ENCODE results near the gene PSKH1. TPM values are rescaled to one million over a fixed set of nuclear protein-coding genes. Genes with fewer than 3 reads are reported as not detected.

The PSKH1 gene
- total and polyA plus RNA-seq, 2 experiments from 2014 or later, result 11.5 to 23.6 TPM

DNA sequence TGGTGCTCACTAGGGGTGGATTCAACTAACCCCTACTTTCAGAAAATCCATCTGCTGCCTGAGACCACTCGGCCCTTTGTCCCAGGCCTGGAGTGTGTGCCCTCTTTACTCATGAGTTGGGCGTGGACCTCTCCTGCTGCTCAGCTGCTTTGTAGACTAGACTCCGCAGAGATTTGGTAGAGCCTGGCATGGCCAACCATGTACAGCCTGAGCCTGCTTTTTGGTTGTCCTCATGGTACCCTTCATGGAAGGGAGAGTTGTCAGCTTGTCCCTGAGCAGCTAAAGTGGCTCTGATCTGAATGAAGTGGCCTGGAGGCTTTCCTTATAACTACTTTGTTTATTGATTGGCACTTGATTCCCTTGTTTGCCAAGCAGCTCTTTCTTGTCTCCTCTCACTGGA is 18.7 kb upstream of the PSKH1 start:
- H3K4me1 ChIP-seq (ENCODE audit: insufficient read depth), result peaks cover 9% of the 10 kb centered on the region
- 52 to 53% methylated on average over 3 of the region's 3 CpGs for WGBS, 2 experiments (ENCODE audit: low coverage in 1 of 2, low lambda C conversion rate in 2 of 2, missing lambda C conversion rate in 2 of 2)
- TF ChIP-seq EZH2phosphoT487 (IDR thresholded peaks at IDR 0.05; ENCODE audit: insufficient read depth, low read depth), result no peak
- no peak for TF ChIP-seq EZH2 (IDR thresholded peaks at IDR 0.05; ENCODE audit: insufficient read depth, poor library complexity, severe bottlenecking)
- no peak overlapping the region for H2AFZ ChIP-seq
- peak overlapping the region; percentile 71 for H3K27ac ChIP-seq
- H3K36me3 ChIP-seq (ENCODE audit: low read depth), result peaks cover 13% of the 10 kb centered on the region; the same call in 1 of the 2 replicates
- H3K79me2 ChIP-seq (ENCODE audit: insufficient read depth), result peaks cover 50% of the 10 kb centered on the region
- in situ Hi-C loops (cut with MboI), result no loop called here
- peak overlapping the region; percentile 84 for H3K4me2 ChIP-seq (ENCODE audit: unreplicated experiment)
- DNase-seq, result peak; percentile 39
- peak overlapping the region; percentile 78 for H3K4me3 ChIP-seq
- H4K20me1 ChIP-seq (ENCODE audit: insufficient read depth), result no peaks in the 10 kb centered on the region
- H3K9me2 ChIP-seq (ENCODE audit: insufficient read depth), result no peaks in the 10 kb centered on the region
- peaks cover 25% of the 10 kb centered on the region for H3F3A ChIP-seq (ENCODE audit: insufficient read depth)
- H3K27me3 ChIP-seq (replicated peaks; ENCODE audit: insufficient read depth), result no peaks in the 10 kb centered on the region
- peak overlapping the region; percentile 95 for H3K9ac ChIP-seq
- no peaks in the 10 kb centered on the region for H3K9me3 ChIP-seq (ENCODE audit: low read depth)

DNA sequence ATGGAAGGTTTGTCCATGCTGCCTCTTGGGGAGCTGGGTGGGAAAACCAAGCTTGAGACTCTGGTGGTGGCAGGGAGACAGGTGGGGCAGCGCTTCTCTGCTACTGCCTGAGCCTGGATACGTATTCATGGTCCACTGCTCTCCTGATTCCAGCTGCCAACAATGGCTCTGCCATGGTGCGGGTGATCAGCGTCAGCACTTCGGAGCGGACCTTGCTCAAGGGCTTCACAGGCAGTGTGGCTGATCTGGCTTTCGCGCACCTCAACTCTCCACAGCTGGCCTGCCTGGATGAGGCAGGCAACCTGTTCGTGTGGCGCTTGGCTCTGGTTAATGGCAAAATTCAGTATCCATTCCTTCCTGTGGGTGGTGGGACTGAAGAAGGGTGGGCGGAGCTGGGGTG is 16.0 kb upstream of the PSKH1 start:
- no peak overlapping the region for H3K4me2 ChIP-seq (ENCODE audit: unreplicated experiment)
- in situ Hi-C loops (cut with MboI), result no loop called here
- no peak overlapping the region for H3K9ac ChIP-seq
- TF ChIP-seq EZH2phosphoT487 (IDR thresholded peaks at IDR 0.05; ENCODE audit: insufficient read depth, low read depth) (no peak), EZH2 (IDR thresholded peaks at IDR 0.05; ENCODE audit: insufficient read depth, poor library complexity, severe bottlenecking) (no peak)
- H3K79me2 ChIP-seq (ENCODE audit: insufficient read depth), result peaks cover 50% of the 10 kb centered on the region
- WGBS, 2 experiments (ENCODE audit: low coverage in 1 of 2, low lambda C conversion rate in 2 of 2, missing lambda C conversion rate in 2 of 2), result 98% methylated on average over 11 of the region's 11 CpGs
- no peak for DNase-seq
- no peak overlapping the region for H3K4me3 ChIP-seq
- no peaks in the 10 kb centered on the region for H3K27me3 ChIP-seq (replicated peaks; ENCODE audit: insufficient read depth)
- H3K36me3 ChIP-seq (ENCODE audit: low read depth), result peaks cover 7% of the 10 kb centered on the region; the same call in 1 of the 2 replicates
- H4K20me1 ChIP-seq (ENCODE audit: insufficient read depth), result no peaks in the 10 kb centered on the region
- peaks cover 12% of the 10 kb centered on the region for H3F3A ChIP-seq (ENCODE audit: insufficient read depth)
- no peaks in the 10 kb centered on the region for H3K9me2 ChIP-seq (ENCODE audit: insufficient read depth)
- H2AFZ ChIP-seq, result no peak overlapping the region
- peaks cover 9% of the 10 kb centered on the region for H3K4me1 ChIP-seq (ENCODE audit: insufficient read depth)
- no peaks in the 10 kb centered on the region for H3K9me3 ChIP-seq (ENCODE audit: low read depth)
- no peak overlapping the region for H3K27ac ChIP-seq

DNA sequence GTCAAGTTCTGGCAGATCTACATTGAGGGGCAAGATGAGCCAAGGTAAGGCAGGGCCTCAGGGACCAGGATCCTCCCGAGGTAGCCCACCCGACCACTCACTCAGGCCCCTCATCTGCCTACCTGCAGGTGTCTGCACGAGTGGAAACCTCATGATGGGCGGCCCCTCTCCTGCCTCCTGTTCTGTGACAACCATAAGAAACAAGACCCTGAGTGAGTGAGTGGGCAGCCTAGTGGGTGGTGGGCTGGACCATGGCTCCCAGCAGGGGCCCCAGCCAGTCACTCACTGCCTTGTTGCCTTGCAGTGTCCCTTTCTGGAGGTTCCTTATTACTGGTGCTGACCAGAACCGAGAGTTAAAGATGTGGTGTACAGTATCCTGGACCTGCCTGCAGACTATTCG is 14.8 kb upstream of the PSKH1 start:
- peaks cover 49% of the 10 kb centered on the region for H3K79me2 ChIP-seq (ENCODE audit: insufficient read depth)
- no peak for TF ChIP-seq EZH2 (IDR thresholded peaks at IDR 0.05; ENCODE audit: insufficient read depth, poor library complexity, severe bottlenecking)
- no peak for TF ChIP-seq EZH2phosphoT487 (IDR thresholded peaks at IDR 0.05; ENCODE audit: insufficient read depth, low read depth)
- no peak for DNase-seq
- no peaks in the 10 kb centered on the region for H4K20me1 ChIP-seq (ENCODE audit: insufficient read depth)
- H3F3A ChIP-seq (ENCODE audit: insufficient read depth), result 0 out of 2 replicates have a peak, but pooled peaks cover 5% of the 10 kb centered on the region
- no peak overlapping the region for H3K4me2 ChIP-seq (ENCODE audit: unreplicated experiment)
- H3K27me3 ChIP-seq (replicated peaks; ENCODE audit: insufficient read depth), result no peaks in the 10 kb centered on the region
- H3K27ac ChIP-seq, result no peak overlapping the region
- 73 to 85% methylated on average over 6 of the region's 6 CpGs for WGBS, 2 experiments (ENCODE audit: low coverage in 1 of 2, low lambda C conversion rate in 2 of 2, missing lambda C conversion rate in 2 of 2)
- no peak overlapping the region for H3K9ac ChIP-seq
- no peak overlapping the region for H2AFZ ChIP-seq
- no peak overlapping the region for H3K4me3 ChIP-seq
- no peaks in the 10 kb centered on the region for H3K9me3 ChIP-seq (ENCODE audit: low read depth)
- in situ Hi-C loops (cut with MboI), result no loop called here
- no peaks in the 10 kb centered on the region for H3K9me2 ChIP-seq (ENCODE audit: insufficient read depth)
- peaks cover 9% of the 10 kb centered on the region for H3K4me1 ChIP-seq (ENCODE audit: insufficient read depth)
- peaks cover 7% of the 10 kb centered on the region; the same call in 1 of the 2 replicates for H3K36me3 ChIP-seq (ENCODE audit: low read depth)

DNA sequence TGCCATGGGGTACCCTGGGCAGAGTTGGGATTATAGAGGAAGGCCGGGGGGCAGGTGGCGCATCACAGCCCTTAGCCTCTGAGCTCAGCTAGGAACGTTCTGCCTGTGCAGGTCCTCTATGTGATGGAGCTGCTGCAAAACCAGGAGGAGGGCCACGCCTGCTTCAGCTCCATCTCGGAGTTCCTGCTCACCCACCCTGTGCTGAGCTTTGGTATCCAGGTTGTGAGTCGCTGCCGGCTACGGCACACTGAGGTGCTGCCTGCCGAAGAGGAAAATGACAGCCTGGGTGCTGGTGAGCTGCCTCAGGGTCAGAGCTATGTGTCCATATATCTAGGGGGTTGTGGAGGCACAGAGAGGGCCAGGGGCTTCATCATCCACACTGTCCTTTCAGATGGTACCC is 14.2 kb upstream of the PSKH1 start:
- Histone ChIP-seq H3F3A (ENCODE audit: insufficient read depth) (peaks cover 2% of the 10 kb centered on the region; the same call in 1 of the 2 replicates), H2AFZ (no peak overlapping the region), H3K27me3 (replicated peaks; ENCODE audit: insufficient read depth) (no peaks in the 10 kb centered on the region), H3K4me3 (no peak overlapping the region), H3K4me1 (ENCODE audit: insufficient read depth) (peaks cover 8% of the 10 kb centered on the region), H4K20me1 (ENCODE audit: insufficient read depth) (no peaks in the 10 kb centered on the region), H3K9me2 (ENCODE audit: insufficient read depth) (no peaks in the 10 kb centered on the region), H3K79me2 (ENCODE audit: insufficient read depth) (peaks cover 43% of the 10 kb centered on the region), H3K4me2 (ENCODE audit: unreplicated experiment) (no peak overlapping the region), H3K9ac (no peak overlapping the region), H3K36me3 (ENCODE audit: low read depth) (peaks cover 7% of the 10 kb centered on the region; the same call in 1 of the 2 replicates), H3K27ac (no peak overlapping the region), H3K9me3 (ENCODE audit: low read depth) (no peaks in the 10 kb centered on the region)
- no peak for TF ChIP-seq EZH2phosphoT487 (IDR thresholded peaks at IDR 0.05; ENCODE audit: insufficient read depth, low read depth)
- no peak for TF ChIP-seq EZH2 (IDR thresholded peaks at IDR 0.05; ENCODE audit: insufficient read depth, poor library complexity, severe bottlenecking)
- 92 to 93% methylated on average over 9 of the region's 9 CpGs for WGBS, 2 experiments (ENCODE audit: low coverage in 1 of 2, low lambda C conversion rate in 2 of 2, missing lambda C conversion rate in 2 of 2)
- in situ Hi-C loops (cut with MboI), result no loop called here
- DNase-seq, result no peak
